ENCODE measurements around the gene HLA-DMB. TPM values are rescaled to one million over a fixed set of nuclear protein-coding genes. Genes with fewer than 3 reads are reported as not detected.

The HLA-DMB gene
- total RNA-seq, 2 donors from 2014 or later = 7.3 to 15.2 TPM

- Histone ChIP-seq H3K27ac (peak overlapping the region in 1 of 2 donors; percentile 35), H3K27me3 (replicated peaks; ENCODE audit: insufficient read depth) (no peaks in the 10 kb centered on the region), H3K4me3 (no peak overlapping the region), H3K36me3 (peaks cover 15 to 34% of the 10 kb centered on the region in 2 donors), H3K4me1 (replicated peaks) (peaks cover 13% of the 10 kb centered on the region), H3K9me3 (no peaks in the 10 kb centered on the region)
- TF ChIP-seq POLR2A (IDR thresholded peaks at IDR 0.05) = no peak
- no peak for TF ChIP-seq POLR2AphosphoS5 (IDR thresholded peaks at IDR 0.05)
- no peak for TF ChIP-seq CTCF (IDR thresholded peaks at IDR 0.05)
- 80% methylated on average over 1 of the region's 1 CpG for WGBS
- intact Hi-C loops (cut with DNase I) = loop anchor here (5.0 kb wide), 1 partner anchor 96 kb away; no protein-coding TSS in a partner anchor
- DNase-seq (ENCODE audit: low spot score) = no peak
These were observed 42.6 kb upstream of the HLA-DMB start for GRCh38 chr6:32983493-32983848.

GRCh38 chr6:32982702-32983492, 42.1 kb upstream of the HLA-DMB start:
- H3K4me1 ChIP-seq (replicated peaks) = peaks cover 18% of the 10 kb centered on the region
- H3K27ac ChIP-seq = peak overlapping the region in 1 of 2 donors; percentile 35

GRCh38 chr6:32982084-32982701, 41.4 kb upstream of the HLA-DMB start:
- H3K36me3 ChIP-seq = peaks cover 26 to 46% of the 10 kb centered on the region in 2 donors
- WGBS = 33% methylated on average over 8 of the region's 8 CpGs
- TF ChIP-seq CTCF (IDR thresholded peaks at IDR 0.05) (no peak), POLR2A (IDR thresholded peaks at IDR 0.05) (no peak), POLR2AphosphoS5 (IDR thresholded peaks at IDR 0.05) (no peak)
- H3K27me3 ChIP-seq (replicated peaks; ENCODE audit: insufficient read depth) = no peaks in the 10 kb centered on the region
- no peak for DNase-seq (ENCODE audit: low spot score)
- peaks cover 22% of the 10 kb centered on the region for H3K4me1 ChIP-seq (replicated peaks)
- no peak overlapping the region for H3K4me3 ChIP-seq
- no peaks in the 10 kb centered on the region for H3K9me3 ChIP-seq
- intact Hi-C loops (cut with DNase I) = loop anchor here (5.0 kb wide), 1 partner anchor 95 kb away; no protein-coding TSS in a partner anchor
- no peak overlapping the region for H3K27ac ChIP-seq

More at GRCh38 chr6:32982702-32983492, 42.1 kb upstream of the HLA-DMB start:
- Histone ChIP-seq H3K9me3 (no peaks in the 10 kb centered on the region), H3K27me3 (replicated peaks; ENCODE audit: insufficient read depth) (no peaks in the 10 kb centered on the region), H3K4me3 (no peak overlapping the region), H3K36me3 (peaks cover 20 to 39% of the 10 kb centered on the region in 2 donors)
- 33% methylated on average over 6 of the region's 6 CpGs for WGBS
- intact Hi-C loops (cut with DNase I) = loop anchor here (5.0 kb wide), 1 partner anchor 96 kb away; no protein-coding TSS in a partner anchor
- TF ChIP-seq POLR2AphosphoS5 (IDR thresholded peaks at IDR 0.05) = no peak
- TF ChIP-seq POLR2A (IDR thresholded peaks at IDR 0.05) = no peak
- TF ChIP-seq CTCF (IDR thresholded peaks at IDR 0.05) = no peak
- no peak for DNase-seq (ENCODE audit: low spot score)

- DNase-seq (ENCODE audit: low spot score) = no peak
- no peak overlapping the region for H3K4me3 ChIP-seq
- WGBS = 60% methylated on average over 11 of the region's 11 CpGs
- no peak overlapping the region for H3K27ac ChIP-seq
- peaks cover 32 to 62% of the 10 kb centered on the region in 2 donors for H3K36me3 ChIP-seq
- H3K4me1 ChIP-seq (replicated peaks) = peaks cover 30% of the 10 kb centered on the region
- no peaks in the 10 kb centered on the region for H3K27me3 ChIP-seq (replicated peaks; ENCODE audit: insufficient read depth)
- TF ChIP-seq POLR2AphosphoS5 (IDR thresholded peaks at IDR 0.05) (no peak), CTCF (IDR thresholded peaks at IDR 0.05) (no peak), POLR2A (IDR thresholded peaks at IDR 0.05) (no peak)
- H3K9me3 ChIP-seq = no peaks in the 10 kb centered on the region
- intact Hi-C loops (cut with DNase I) = loop anchor here (5.0 kb wide), 1 partner anchor 93 kb away; no protein-coding TSS in a partner anchor
These were observed 39.7 kb upstream of the HLA-DMB start for GRCh38 chr6:32980488-32981038.
